Nephron (organoid): Measurements from ENCODE around the gene SPSB3.

Experiments
- H3K27ac Mint-ChIP-seq, 3 experiments: 2 replicates each; pipeline ENCODE4 v1.8.0; 2020; ENCODE audit warnings: mixed read lengths in 3 of 3, mild to moderate bottlenecking in 2 of 3, moderate library complexity in 1 of 3
- H3K27me3 Mint-ChIP-seq: 2 replicates; pipeline ENCODE4 v1.8.0; 2021; ENCODE audit warnings: low read depth, mild to moderate bottlenecking, moderate library complexity, mixed read lengths
- H3K36me3 Mint-ChIP-seq: 2 replicates; pipeline ENCODE4 v1.8.0; 2020; ENCODE audit warnings: low read depth, mixed read lengths
- H3K4me1 Mint-ChIP-seq: 2 replicates; pipeline ENCODE4 v1.8.0; 2020; ENCODE audit warnings: mixed read lengths
- H3K4me3 Mint-ChIP-seq, 3 experiments: 2 replicates each; pipeline ENCODE4 v1.8.0; 2020; ENCODE audit warnings: mild to moderate bottlenecking in 3 of 3, mixed read lengths in 3 of 3, moderate library complexity in 2 of 3
- H3K9me3 Mint-ChIP-seq: 2 replicates; pipeline ENCODE4 v1.8.0; 2020; ENCODE audit warnings: mixed read lengths
- TF ChIP-seq, protein P1 (sequence below), 3 experiments: fragments of 200-600 bp; sonication (generic); IDR thresholded peaks; one replicate each; pipeline ENCODE4 v1.5.0; 2021; ENCODE audit warnings: antibody characterized with exemption in 3 of 3; ENCODE audit not compliant: unreplicated experiment in 3 of 3

SPSB3 gene

DNA sequence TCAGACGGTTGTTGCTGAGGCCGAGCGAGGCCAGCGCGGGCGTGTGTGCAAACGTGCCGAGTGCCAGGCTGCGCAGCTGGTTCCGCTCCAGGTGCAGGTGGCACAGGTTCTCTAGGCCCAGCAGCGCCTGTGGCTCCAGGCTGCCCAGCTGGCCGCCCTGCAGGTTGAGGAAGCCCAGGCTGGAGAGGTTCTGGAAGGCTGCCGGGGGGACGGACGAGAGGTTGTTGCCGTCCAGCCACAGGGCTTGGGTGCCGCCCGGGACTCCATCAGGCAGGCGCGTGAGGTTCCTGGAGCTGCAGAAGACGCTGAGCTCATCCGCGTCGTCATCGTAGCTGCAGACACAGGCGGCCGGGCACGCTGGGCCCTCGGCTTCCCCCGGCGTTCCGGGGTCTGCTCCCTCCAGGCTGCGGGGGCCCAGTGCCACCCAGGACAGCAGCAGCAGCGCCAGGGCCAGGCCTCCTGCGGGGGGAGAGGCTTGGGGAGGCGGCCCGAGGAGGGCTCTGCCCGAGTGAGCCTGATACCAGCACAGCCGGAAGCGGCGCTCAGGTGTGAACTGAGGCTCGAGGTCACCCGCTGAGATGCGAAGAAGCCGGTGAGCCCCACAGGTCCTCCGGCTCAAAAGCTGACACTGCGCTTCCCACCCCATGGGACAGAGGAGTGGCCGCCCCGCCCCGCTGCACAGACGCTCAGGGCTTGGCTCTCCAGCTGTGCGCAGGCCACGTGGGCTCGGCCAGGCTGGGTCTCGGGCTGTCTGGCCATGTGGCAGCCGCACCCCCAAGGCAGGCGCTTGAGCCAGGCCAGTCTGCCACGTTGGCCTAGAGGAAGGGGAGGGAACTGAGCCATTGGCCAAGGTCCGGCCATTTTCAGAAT, 9.8 kb upstream of the SPSB3 start:
- Mint-ChIP-seq H3K4me1 (no peaks in the 10 kb centered on the region), H3K27ac (no peak overlapping the region), H3K27me3 (no peaks in the 10 kb centered on the region), H3K36me3 (peaks cover 9% of the 10 kb centered on the region), H3K9me3 (peaks cover 2% of the 10 kb centered on the region), H3K4me3 (no peak overlapping the region)
- TF ChIP-seq, protein P1, sequence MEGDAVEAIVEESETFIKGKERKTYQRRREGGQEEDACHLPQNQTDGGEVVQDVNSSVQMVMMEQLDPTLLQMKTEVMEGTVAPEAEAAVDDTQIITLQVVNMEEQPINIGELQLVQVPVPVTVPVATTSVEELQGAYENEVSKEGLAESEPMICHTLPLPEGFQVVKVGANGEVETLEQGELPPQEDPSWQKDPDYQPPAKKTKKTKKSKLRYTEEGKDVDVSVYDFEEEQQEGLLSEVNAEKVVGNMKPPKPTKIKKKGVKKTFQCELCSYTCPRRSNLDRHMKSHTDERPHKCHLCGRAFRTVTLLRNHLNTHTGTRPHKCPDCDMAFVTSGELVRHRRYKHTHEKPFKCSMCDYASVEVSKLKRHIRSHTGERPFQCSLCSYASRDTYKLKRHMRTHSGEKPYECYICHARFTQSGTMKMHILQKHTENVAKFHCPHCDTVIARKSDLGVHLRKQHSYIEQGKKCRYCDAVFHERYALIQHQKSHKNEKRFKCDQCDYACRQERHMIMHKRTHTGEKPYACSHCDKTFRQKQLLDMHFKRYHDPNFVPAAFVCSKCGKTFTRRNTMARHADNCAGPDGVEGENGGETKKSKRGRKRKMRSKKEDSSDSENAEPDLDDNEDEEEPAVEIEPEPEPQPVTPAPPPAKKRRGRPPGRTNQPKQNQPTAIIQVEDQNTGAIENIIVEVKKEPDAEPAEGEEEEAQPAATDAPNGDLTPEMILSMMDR (IDR thresholded peaks at IDR 0.05; ENCODE audit: unreplicated experiment in 3 of 3), result no peak

DNA sequence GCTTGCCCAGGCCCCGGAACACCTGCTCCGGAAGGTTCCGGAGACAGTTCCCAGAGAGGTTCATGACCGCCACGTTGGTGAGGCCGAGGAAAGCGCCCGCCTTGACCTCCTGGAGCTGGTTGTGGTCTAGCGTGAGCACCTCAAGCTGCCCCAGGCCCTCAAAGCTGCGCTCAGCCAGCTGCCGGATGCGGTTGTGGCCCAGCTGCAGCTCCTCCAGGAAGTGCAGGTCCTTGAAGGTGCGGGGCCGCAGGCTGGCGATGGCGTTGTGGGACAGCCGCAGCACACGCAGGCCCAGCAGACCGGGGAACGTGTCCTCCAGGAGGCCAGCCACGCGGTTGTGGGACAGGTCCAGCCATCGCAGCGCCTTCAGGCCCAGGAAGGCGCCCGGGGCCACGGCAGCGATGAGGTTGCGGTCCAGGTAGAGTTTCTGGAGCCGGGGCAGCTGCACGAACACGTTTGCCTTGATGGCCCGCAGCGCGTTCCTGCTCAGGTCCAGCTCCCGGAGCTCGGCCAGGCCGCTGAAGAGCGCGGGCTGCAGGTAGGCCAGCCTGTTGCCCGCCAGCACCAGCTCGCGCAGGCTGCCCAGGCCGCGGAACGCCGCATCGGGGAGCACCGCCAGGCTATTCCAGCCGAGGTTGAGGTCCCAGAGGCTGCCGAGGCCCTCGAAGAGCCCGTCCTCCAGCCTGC, 9.0 kb upstream of the SPSB3 start:
- no peak overlapping the region for H3K4me3 Mint-ChIP-seq
- H3K27ac Mint-ChIP-seq, result no peak overlapping the region
- peaks cover 5% of the 10 kb centered on the region for H3K36me3 Mint-ChIP-seq
- no peaks in the 10 kb centered on the region for H3K4me1 Mint-ChIP-seq
- TF ChIP-seq, protein P1 (IDR thresholded peaks at IDR 0.05; ENCODE audit: unreplicated experiment in 3 of 3), result no peak
- no peaks in the 10 kb centered on the region for H3K27me3 Mint-ChIP-seq
- H3K9me3 Mint-ChIP-seq, result no peaks in the 10 kb centered on the region

DNA sequence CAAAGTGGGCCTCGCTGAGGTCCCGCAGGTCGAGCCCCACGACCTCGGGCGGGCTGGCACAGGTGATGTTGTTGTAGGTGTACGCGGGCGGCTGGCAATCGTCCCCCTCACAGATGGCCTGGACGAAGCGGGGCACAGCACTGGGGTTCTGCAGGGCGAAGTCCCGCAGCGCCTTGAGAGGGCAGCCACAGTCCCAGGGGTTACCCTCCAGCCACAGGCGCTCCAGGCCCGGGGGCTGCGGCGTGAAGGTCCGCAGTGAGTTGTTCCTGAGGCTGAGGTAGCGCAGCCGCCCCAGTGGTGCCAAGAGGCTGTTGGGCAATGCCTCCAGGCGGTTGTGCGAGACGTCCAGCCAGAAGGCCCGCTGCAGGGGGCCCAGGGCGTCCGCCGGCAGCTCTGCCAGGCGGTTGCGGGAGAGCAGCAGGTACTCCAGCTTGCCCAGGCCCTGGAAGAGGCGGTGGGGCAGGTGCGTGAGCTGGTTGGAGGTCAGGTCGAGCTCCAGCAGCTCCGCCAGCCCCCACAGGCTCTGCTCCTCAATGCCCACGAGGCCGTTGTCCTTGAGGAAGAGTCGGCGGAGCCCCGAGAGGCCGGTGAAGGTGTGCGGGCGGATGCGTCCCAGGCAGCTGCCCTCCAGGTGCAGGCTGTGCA, 8.4 kb upstream of the SPSB3 start:
- TF ChIP-seq, protein P1 (IDR thresholded peaks at IDR 0.05; ENCODE audit: unreplicated experiment in 3 of 3), result no peak
- Mint-ChIP-seq H3K27me3 (no peaks in the 10 kb centered on the region), H3K9me3 (no peaks in the 10 kb centered on the region), H3K36me3 (peaks cover 5% of the 10 kb centered on the region), H3K4me3 (no peak overlapping the region), H3K4me1 (no peaks in the 10 kb centered on the region), H3K27ac (no peak overlapping the region)

DNA sequence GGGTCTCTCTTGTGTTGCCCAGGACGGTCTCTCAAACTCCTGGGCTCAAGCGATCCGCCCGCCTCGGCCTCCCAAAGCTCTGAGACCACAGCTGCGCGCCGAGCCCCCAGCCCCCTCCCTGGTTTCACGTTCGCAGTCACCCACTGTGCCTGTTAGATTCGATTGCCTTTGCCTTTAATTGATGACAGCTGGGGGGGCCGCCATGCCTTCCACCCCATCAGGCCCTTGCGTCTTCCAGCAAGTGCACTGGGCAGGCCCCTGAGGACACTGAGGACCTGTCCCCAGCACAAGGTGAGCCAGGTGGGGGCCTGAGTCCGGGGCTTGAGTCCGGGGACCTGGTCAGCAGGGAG, 7.9 kb upstream of the SPSB3 start:
- Mint-ChIP-seq H3K36me3 (peaks cover 5% of the 10 kb centered on the region), H3K4me3 (no peak overlapping the region), H3K4me1 (no peaks in the 10 kb centered on the region), H3K9me3 (no peaks in the 10 kb centered on the region), H3K27me3 (no peaks in the 10 kb centered on the region), H3K27ac (no peak overlapping the region)
- TF ChIP-seq, protein P1 (IDR thresholded peaks at IDR 0.05; ENCODE audit: unreplicated experiment in 3 of 3), result no peak

DNA sequence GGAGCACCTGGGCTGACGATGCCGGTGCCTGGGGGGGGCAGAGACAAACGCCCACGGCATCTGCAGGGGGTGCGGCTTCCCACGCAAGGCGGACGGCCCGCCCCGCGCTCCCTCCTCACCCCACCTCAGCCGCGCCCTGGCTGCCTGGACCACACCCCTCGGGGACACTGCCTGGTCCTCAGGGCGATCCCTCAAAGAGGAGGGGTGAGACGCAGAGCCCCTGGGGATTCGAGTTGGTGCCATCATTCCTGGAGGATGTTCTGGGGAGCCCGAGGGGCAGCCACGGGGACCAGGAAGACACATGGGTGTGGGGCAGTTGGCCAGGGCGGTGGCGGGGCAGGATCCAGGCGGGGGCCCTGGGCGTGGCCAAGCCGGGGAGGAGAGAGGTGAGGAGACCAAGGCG, 7.3 kb upstream of the SPSB3 start:
- Mint-ChIP-seq H3K4me3 (no peak overlapping the region), H3K36me3 (peaks cover 5% of the 10 kb centered on the region), H3K27ac (no peak overlapping the region), H3K9me3 (no peaks in the 10 kb centered on the region), H3K27me3 (no peaks in the 10 kb centered on the region), H3K4me1 (no peaks in the 10 kb centered on the region)
- TF ChIP-seq, protein P1 (IDR thresholded peaks at IDR 0.05; ENCODE audit: unreplicated experiment in 3 of 3), result no peak
